AG09309 (cell line): ENCODE results near the gene TRPM3.

Experiments
- DNase-seq: peaks from one replicate; pipeline ENCODE4 v3.0.0-alpha.2; 2010; ENCODE audit warnings: low read depth
- H3K4me3 ChIP-seq: 2 replicates; pipeline ENCODE4 v1.5.1; 2011; ENCODE audit warnings: mild to moderate bottlenecking, low read depth, low read length, moderate library complexity; ENCODE audit not compliant: control insufficient read depth
- TF ChIP-seq, protein P1 (sequence below): IDR thresholded peaks from 2 replicates; pipeline ENCODE4 v1.5.1; 2011; ENCODE audit warnings: mild to moderate bottlenecking, low read depth, low read length, inconsistent platforms; ENCODE audit not compliant: insufficient read depth, control insufficient read depth; ENCODE audit errors: missing control alignments

Gene TRPM3

GRCh38 chr9:70615464-70616138 lies 505.8 kb downstream of the TRPM3 start:
- TF ChIP-seq, protein P1, sequence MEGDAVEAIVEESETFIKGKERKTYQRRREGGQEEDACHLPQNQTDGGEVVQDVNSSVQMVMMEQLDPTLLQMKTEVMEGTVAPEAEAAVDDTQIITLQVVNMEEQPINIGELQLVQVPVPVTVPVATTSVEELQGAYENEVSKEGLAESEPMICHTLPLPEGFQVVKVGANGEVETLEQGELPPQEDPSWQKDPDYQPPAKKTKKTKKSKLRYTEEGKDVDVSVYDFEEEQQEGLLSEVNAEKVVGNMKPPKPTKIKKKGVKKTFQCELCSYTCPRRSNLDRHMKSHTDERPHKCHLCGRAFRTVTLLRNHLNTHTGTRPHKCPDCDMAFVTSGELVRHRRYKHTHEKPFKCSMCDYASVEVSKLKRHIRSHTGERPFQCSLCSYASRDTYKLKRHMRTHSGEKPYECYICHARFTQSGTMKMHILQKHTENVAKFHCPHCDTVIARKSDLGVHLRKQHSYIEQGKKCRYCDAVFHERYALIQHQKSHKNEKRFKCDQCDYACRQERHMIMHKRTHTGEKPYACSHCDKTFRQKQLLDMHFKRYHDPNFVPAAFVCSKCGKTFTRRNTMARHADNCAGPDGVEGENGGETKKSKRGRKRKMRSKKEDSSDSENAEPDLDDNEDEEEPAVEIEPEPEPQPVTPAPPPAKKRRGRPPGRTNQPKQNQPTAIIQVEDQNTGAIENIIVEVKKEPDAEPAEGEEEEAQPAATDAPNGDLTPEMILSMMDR: no peak
- DNase-seq: no peak

DNA sequence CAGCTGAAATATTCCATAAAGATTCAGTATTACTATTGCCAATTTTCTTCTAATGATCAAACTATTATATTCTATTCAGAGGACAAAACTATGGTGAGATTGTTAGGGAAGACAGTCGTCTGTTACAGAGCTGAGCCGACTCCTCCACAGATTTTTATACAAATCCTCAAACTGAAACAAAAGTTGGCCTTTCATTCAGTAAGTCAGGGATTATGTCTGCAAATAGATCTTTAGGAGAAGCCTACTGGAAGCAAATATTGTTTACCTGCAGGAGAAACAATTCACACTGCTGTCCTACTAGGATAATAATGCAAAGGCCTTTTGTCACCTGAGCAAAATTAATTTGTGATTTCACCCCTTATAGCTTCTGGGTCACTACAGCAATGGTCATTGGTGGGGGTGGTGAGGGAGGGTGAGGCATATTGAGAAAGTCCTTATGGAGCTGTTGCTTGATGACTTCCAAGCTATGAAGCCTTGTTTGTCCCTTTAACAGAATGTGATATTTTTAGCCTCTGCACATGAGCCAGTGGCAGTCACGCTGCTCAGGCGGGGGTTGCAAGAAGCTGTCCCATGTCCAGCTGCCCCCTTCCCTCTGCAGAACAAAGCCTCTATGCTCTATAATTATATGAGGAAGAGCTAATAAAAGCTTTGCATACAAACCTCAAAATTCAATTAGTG lies 506.5 kb downstream of the TRPM3 start:
- DNase-seq: no peak
- TF ChIP-seq, protein P1: no peak

More at GRCh38 chr9:70615464-70616138, 505.8 kb downstream of the TRPM3 start:
- no peak overlapping the region for H3K4me3 ChIP-seq

DNA sequence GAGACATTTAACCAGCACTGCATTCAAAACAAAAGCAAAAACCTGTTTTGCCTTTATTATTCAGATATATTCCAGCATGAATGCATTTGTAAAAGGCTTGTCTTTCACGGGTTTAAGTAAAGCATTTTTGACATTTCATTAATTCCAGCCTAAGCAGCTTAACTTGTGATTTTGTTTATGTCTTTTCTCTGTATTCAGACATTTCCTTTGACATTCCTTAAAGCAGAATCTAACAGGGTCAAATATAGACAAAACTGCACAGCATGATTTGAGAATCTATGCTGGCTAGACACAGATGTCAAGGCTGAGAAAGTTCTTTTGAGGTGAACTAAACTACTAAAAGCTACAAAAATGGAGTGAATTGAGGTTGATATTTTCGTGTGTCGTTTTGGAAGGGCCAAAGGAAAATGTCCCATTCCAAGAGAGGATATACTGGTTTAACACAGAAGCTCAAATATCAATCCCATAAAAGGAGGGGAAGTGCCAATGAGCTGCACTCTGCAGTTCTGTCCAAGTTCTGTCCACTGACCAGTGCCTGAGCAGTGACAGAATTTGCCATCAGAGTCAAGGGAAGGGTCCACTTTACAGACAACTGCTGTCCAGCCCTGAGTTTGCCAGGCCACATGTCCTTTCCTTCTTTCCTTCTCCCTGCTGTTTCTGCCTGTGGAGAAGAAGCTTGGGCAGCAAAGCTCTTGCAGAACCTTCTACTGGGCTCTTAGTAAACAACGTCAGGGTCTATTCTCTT lies 508.2 kb downstream of the TRPM3 start:
- no peak overlapping the region for H3K4me3 ChIP-seq
- TF ChIP-seq, protein P1: no peak
- DNase-seq: no peak

More for the DNA sequence above, 506.5 kb downstream of the TRPM3 start:
- H3K4me3 ChIP-seq: no peak overlapping the region

- H3K4me3 ChIP-seq: no peak overlapping the region
- DNase-seq: no peak
- TF ChIP-seq, protein P1: no peak
Observed at GRCh38 chr9:70610287-70610644, 511.2 kb downstream of the TRPM3 start.

DNA sequence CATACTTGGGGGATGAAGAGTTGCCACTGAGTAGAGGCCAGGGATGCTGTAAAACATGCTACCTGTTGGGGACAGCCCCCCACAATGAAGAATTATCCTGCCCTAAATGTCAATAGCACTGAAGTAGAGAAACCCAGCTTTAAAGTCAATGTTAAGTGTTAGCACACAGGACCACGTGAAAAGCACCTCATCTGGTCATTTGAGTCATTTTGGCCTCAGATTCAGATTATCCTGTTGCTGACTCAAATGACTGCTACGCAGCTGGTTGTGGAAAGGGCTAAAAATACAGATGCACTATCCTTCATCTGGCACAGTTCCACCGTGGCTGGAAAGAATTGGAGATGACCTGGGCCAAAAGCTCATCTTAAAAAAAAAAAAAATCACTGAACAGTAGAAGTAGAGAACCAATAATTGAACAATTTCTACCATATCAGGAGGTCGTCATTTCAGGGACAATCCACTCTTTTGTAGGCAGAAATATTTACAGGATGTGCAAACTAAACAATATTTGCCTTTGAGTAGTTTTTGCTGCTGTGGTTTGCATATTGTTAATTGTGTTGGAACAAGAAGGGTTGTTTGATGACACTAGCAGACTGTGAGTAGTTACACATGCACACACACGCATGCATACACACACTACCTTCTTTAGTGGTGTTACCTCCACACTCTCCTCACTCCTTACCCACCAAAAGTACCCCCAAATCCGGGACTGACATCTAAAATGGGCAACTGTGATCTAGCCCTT lies 511.7 kb downstream of the TRPM3 start:
- H3K4me3 ChIP-seq: no peak overlapping the region
- TF ChIP-seq, protein P1: no peak
- DNase-seq: peak; percentile 87

DNA sequence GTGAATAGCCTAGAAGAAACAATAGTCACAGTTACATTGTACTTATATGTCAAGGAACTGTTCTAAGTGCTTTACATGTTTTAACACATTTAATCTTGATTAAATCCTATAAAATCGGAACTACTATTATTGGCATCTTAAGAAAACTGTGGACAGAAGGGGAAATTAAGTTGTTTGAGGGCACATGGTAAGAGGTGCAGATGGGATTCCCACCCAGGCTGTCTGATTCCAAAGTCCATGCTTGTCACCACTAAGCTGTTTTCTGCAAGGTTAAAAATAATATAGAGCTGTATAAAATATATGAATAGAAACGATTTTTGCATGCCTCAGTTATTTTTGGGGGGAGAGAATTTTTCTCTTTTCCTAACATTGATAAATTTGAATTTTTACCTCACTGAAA lies 512.4 kb downstream of the TRPM3 start:
- TF ChIP-seq, protein P1: no peak
- no peak for DNase-seq
- no peak overlapping the region for H3K4me3 ChIP-seq
